CD4-positive, CD25-positive, alpha-beta regulatory T cell (primary cell): Measurements from ENCODE around the gene SLCO3A1. TPM values are rescaled to one million over a fixed set of nuclear protein-coding genes. Genes with fewer than 3 reads are reported as not detected.
A peak's percentile ranks its signal among the peaks of the same experiment; 100 is the strongest.
"Not testable (repeated sequence)": the region's sequence is repeated elsewhere in the genome, so short reads cannot be mapped to it uniquely, and the experiment has no call there.

Experiments used
- ATAC-seq, 2 donors: fragments of 150-1000 bp; cut with Tn5 transposase; one replicate each; pipeline ENCODE4 v1.10.0; 2021; ENCODE audit warnings: low read depth in 2 of 2, moderate number of reproducible peaks in 2 of 2, moderate library complexity in 1 of 2
- DNase-seq, 3 donors: peaks; one replicate each; pipeline versions ENCODE4 v3.0.0 to v3.0.0-alpha.2; 2012 to 2022; ENCODE audit warnings: mixed read lengths in 1 of 3
- H3K27ac ChIP-seq: one replicate; pipeline ENCODE4 v1.7.0; 2013; ENCODE audit warnings: mild to moderate bottlenecking, low read length; ENCODE audit not compliant: insufficient read depth, poor library complexity, severe bottlenecking
- H3K27me3 ChIP-seq: one replicate; pipeline ENCODE4 v1.7.0; 2013; ENCODE audit warnings: low read length; ENCODE audit not compliant: control insufficient read depth, insufficient read depth
- H3K36me3 ChIP-seq: one replicate; pipeline ENCODE4 v1.7.0; 2013; ENCODE audit warnings: mild to moderate bottlenecking, low read length, moderate library complexity; ENCODE audit not compliant: control insufficient read depth, insufficient read depth
- H3K4me1 ChIP-seq: 2 replicates; pipeline ENCODE4 v1.7.0; 2013; ENCODE audit warnings: mild to moderate bottlenecking, low read length; ENCODE audit not compliant: insufficient read depth, control insufficient read depth, poor library complexity, severe bottlenecking
- H3K4me3 ChIP-seq: one replicate; pipeline ENCODE4 v1.7.0; 2013; ENCODE audit warnings: low read depth, mild to moderate bottlenecking, low read length, moderate library complexity
- H3K9me3 ChIP-seq, 2 experiments: 1 replicate in 1 of 2; 2 replicates in 1 of 2; pipeline ENCODE4 v1.7.0; 2013; ENCODE audit warnings: low read length in 2 of 2, mild to moderate bottlenecking in 1 of 2, moderate library complexity in 1 of 2; ENCODE audit not compliant: control insufficient read depth in 2 of 2
- H3K27ac Mint-ChIP-seq, 3 donors: one replicate each; pipeline ENCODE4 v1.8.0; 2020 to 2022; ENCODE audit warnings: mild to moderate bottlenecking in 3 of 3, mixed read lengths in 3 of 3, moderate library complexity in 2 of 3
- H3K27me3 Mint-ChIP-seq: one replicate; pipeline ENCODE4 v1.8.0; 2022; ENCODE audit warnings: mild to moderate bottlenecking, mixed read lengths
- H3K36me3 Mint-ChIP-seq: one replicate; pipeline ENCODE4 v1.8.0; 2020; ENCODE audit warnings: mixed read lengths
- H3K4me1 Mint-ChIP-seq, 4 donors: one replicate each; pipeline ENCODE4 v1.8.0; 2020 to 2022; ENCODE audit warnings: mixed read lengths in 4 of 4, mild to moderate bottlenecking in 1 of 4
- H3K4me3 Mint-ChIP-seq, 4 donors: one replicate each; pipeline ENCODE4 v1.8.0; 2020 to 2022; ENCODE audit warnings: mild to moderate bottlenecking in 4 of 4, mixed read lengths in 4 of 4, moderate library complexity in 3 of 4
- H3K9me3 Mint-ChIP-seq, 7 donors: one replicate each; pipeline ENCODE4 v1.8.0; 2020 to 2022; ENCODE audit warnings: mixed read lengths in 7 of 7, mild to moderate bottlenecking in 3 of 7, moderate library complexity in 2 of 7
- polyA plus RNA-seq, 4 donors: library from polyadenylated mRNA; unstranded; fragments of 300-500 nt; fragmentation: Illumina TruSeq; gene quantifications; one replicate each; pipeline ENCODE4 v1.2.3, GENCODE V29; 2021
- total RNA-seq: library from RNA; stranded (reverse); gene quantifications from one replicate; pipeline ENCODE4 v1.2.3, GENCODE V29; 2022

SLCO3A1 gene
- total and polyA plus RNA-seq, 5 donors from 2014 or later: 20.1 to 63.7 (median 38.1) TPM

DNA sequence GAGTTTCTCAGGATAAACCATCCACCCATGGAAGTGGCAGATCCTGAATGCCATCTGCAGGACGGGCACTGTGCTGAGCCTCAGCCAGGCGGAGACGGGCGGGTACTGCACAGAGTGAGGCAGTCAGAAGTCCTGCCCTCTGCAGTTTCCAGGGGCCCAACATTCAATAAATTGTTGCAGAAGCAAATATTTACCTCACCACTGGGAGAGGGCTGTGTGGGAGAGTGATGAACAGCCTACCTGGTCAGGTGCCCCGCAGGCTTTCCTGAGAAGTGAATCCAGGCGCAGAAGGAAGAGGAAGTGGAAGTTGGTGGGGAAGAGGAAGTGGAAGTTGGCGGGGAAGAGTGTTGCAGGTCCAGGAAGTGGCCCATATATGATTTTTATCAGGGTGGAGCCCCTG, 100.8 kb downstream of the SLCO3A1 start:
- no peaks in the 10 kb centered on the region for H3K9me3 ChIP-seq
- H3K27ac ChIP-seq: no peak overlapping the region
- H3K4me3 ChIP-seq: no peak overlapping the region
- Mint-ChIP-seq H3K36me3 (peaks cover 5% of the 10 kb centered on the region), H3K27ac (peak overlapping the region in 2 of 3 donors; percentile 14 to 56), H3K4me3 (no peak overlapping the region), H3K4me1 (peaks cover 9 to 80% (median 60%) of the 10 kb centered on the region in 4 donors), H3K9me3 (peaks cover 0 to 2% (median 0%) of the 10 kb centered on the region in 7 donors), H3K27me3 (no peaks in the 10 kb centered on the region)
- no peaks in the 10 kb centered on the region for H3K27me3 ChIP-seq
- no peak for ATAC-seq
- no peaks in the 10 kb centered on the region for H3K36me3 ChIP-seq
- H3K4me1 ChIP-seq: peaks cover 31% of the 10 kb centered on the region
- no peak for DNase-seq

GRCh38 chr15:91956026-91956723, 102.7 kb downstream of the SLCO3A1 start:
- H3K9me3 Mint-ChIP-seq: peaks cover 0 to 2% (median 0%) of the 10 kb centered on the region in 7 donors
- Histone ChIP-seq H3K36me3 (no peaks in the 10 kb centered on the region), H3K27me3 (no peaks in the 10 kb centered on the region), H3K4me1 (peaks cover 26% of the 10 kb centered on the region), H3K4me3 (no peak overlapping the region), H3K9me3 (no peaks in the 10 kb centered on the region), H3K27ac (no peak overlapping the region)
- ATAC-seq (no peak), DNase-seq (no peak)
- no peak overlapping the region for H3K4me3 Mint-ChIP-seq
- peaks cover 2 to 62% (median 44%) of the 10 kb centered on the region in 4 donors for H3K4me1 Mint-ChIP-seq
- no peaks in the 10 kb centered on the region for H3K27me3 Mint-ChIP-seq
- peaks cover 5% of the 10 kb centered on the region for H3K36me3 Mint-ChIP-seq
- H3K27ac Mint-ChIP-seq: peak overlapping the region in 1 of 3 donors; percentile 20

DNA sequence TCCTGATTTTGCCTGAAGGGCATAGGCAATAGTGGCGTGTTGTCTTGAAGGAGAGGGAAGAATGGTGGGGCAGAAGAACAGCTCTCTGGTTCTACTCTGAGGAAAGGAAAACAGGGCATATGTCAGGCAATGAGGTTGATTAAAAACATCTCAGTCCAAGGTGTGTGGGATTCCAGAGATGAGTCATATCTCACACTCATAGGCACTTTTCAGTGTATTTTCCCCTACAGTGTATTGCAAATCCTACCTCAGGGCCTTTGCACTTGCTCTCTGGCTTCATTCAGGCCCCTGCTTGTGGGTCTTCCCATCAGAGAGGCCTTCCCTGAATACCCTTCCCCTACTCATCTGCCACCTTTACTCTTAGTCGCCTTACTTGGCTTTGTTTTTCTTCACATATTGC, 107.8 kb downstream of the SLCO3A1 start:
- Histone ChIP-seq H3K27ac (no peak overlapping the region), H3K4me1 (no peaks in the 10 kb centered on the region), H3K36me3 (no peaks in the 10 kb centered on the region), H3K4me3 (no peak overlapping the region), H3K27me3 (no peaks in the 10 kb centered on the region), H3K9me3 (no peaks in the 10 kb centered on the region)
- peaks cover 13% of the 10 kb centered on the region for H3K36me3 Mint-ChIP-seq
- no peaks in the 10 kb centered on the region for H3K27me3 Mint-ChIP-seq
- H3K4me1 Mint-ChIP-seq: peaks cover 4 to 51% (median 24%) of the 10 kb centered on the region in 4 donors
- no peak for DNase-seq
- peaks cover 0 to 2% (median 0%) of the 10 kb centered on the region in 7 donors for H3K9me3 Mint-ChIP-seq
- ATAC-seq: no peak
- no peak overlapping the region for H3K27ac Mint-ChIP-seq
- H3K4me3 Mint-ChIP-seq: no peak overlapping the region

DNA sequence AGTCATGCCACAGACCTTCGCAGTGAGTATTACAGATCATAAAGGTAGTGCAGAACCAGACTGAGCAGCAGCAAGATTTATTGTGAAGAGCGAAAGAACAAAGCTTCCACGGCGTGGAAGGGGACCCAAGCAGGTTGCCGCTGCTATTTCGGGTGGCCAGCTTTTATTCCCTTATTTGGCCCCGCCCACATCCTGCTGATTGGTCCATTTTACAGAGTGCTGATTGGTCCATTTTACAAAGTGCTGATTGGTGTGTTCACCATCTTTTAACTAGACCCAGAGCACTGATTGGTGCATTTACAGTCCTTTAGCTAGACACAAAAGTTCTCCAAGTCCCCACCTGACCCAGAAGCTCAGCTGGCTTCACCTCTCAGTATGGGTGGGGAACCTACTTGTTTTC, 110.2 kb downstream of the SLCO3A1 start:
- not testable (repeated sequence) for DNase-seq, ATAC-seq, H3K27me3 ChIP-seq, H3K27me3 Mint-ChIP-seq, H3K4me3 Mint-ChIP-seq, H3K4me1 ChIP-seq, H3K27ac ChIP-seq, H3K9me3 ChIP-seq, H3K27ac Mint-ChIP-seq, H3K9me3 Mint-ChIP-seq, H3K4me3 ChIP-seq, H3K36me3 ChIP-seq
- H3K4me1 Mint-ChIP-seq: peaks cover 4 to 51% (median 28%) of the 10 kb centered on the region in 4 donors
- H3K36me3 Mint-ChIP-seq: peaks cover 17% of the 10 kb centered on the region

GRCh38 chr15:91965501-91966193, 112.1 kb downstream of the SLCO3A1 start:
- H3K9me3 Mint-ChIP-seq: no peaks in the 10 kb centered on the region
- H3K27me3 Mint-ChIP-seq: no peaks in the 10 kb centered on the region
- Histone ChIP-seq H3K27ac (no peak overlapping the region), H3K36me3 (no peaks in the 10 kb centered on the region), H3K4me3 (no peak overlapping the region), H3K27me3 (no peaks in the 10 kb centered on the region), H3K4me1 (no peaks in the 10 kb centered on the region), H3K9me3 (no peaks in the 10 kb centered on the region)
- H3K4me3 Mint-ChIP-seq: no peak overlapping the region
- ATAC-seq: no peak
- DNase-seq: no peak
- peaks cover 4 to 59% (median 32%) of the 10 kb centered on the region in 4 donors for H3K4me1 Mint-ChIP-seq
- H3K27ac Mint-ChIP-seq: no peak overlapping the region
- H3K36me3 Mint-ChIP-seq: peaks cover 13% of the 10 kb centered on the region

- Mint-ChIP-seq H3K27ac (no peak overlapping the region), H3K9me3 (no peaks in the 10 kb centered on the region), H3K36me3 (peaks cover 13% of the 10 kb centered on the region), H3K4me1 (peaks cover 4 to 61% (median 32%) of the 10 kb centered on the region in 4 donors), H3K4me3 (no peak overlapping the region), H3K27me3 (no peaks in the 10 kb centered on the region)
- H3K4me3 ChIP-seq: no peak overlapping the region
- no peak for ATAC-seq
- H3K27ac ChIP-seq: no peak overlapping the region
- no peak for DNase-seq
- no peaks in the 10 kb centered on the region for H3K27me3 ChIP-seq
- no peaks in the 10 kb centered on the region for H3K9me3 ChIP-seq
- H3K36me3 ChIP-seq: no peaks in the 10 kb centered on the region
- no peaks in the 10 kb centered on the region for H3K4me1 ChIP-seq
Measured at GRCh38 chr15:91966194-91966552, 112.7 kb downstream of the SLCO3A1 start.

GRCh38 chr15:91967935-91968606, 114.6 kb downstream of the SLCO3A1 start:
- DNase-seq (no peak), ATAC-seq (no peak)
- Histone ChIP-seq H3K27me3 (no peaks in the 10 kb centered on the region), H3K36me3 (no peaks in the 10 kb centered on the region), H3K4me1 (no peaks in the 10 kb centered on the region), H3K4me3 (no peak overlapping the region), H3K9me3 (no peaks in the 10 kb centered on the region), H3K27ac (no peak overlapping the region)
- peaks cover 0 to 58% (median 34%) of the 10 kb centered on the region in 4 donors for H3K4me1 Mint-ChIP-seq
- H3K36me3 Mint-ChIP-seq: peaks cover 21% of the 10 kb centered on the region
- no peaks in the 10 kb centered on the region for H3K9me3 Mint-ChIP-seq
- H3K27ac Mint-ChIP-seq: no peak overlapping the region
- no peaks in the 10 kb centered on the region for H3K27me3 Mint-ChIP-seq
- peak overlapping the region in 1 of 4 donors; percentile 7 for H3K4me3 Mint-ChIP-seq
